Measurements from ENCODE around the gene RNF150. TPM values are rescaled to one million over a fixed set of nuclear protein-coding genes. Genes with fewer than 3 reads are reported as not detected.
"Not testable (repeated sequence)": the region's sequence is repeated elsewhere in the genome, so short reads cannot be mapped to it uniquely, and the experiment has no call there.

RNF150 gene
- polyA plus RNA-seq, 1 donor from 2014 or later = 15.3 TPM

- H3F3A ChIP-seq (ENCODE audit: insufficient read depth, low read length, poor library complexity, severe bottlenecking) = no peaks in the 10 kb centered on the region
- TF ChIP-seq EZH2 (IDR thresholded peaks at IDR 0.05; ENCODE audit: borderline replicate concordance, insufficient read depth, low read length, poor library complexity, severe bottlenecking) = no peak
- no peak for TF ChIP-seq CTCF (IDR thresholded peaks at IDR 0.05; ENCODE audit: poor library complexity, severe bottlenecking)
- no peak for TF ChIP-seq TAF1 (IDR thresholded peaks at IDR 0.05; ENCODE audit: low read depth)
- H2AFZ ChIP-seq (ENCODE audit: low read depth, low read length) = no peak overlapping the region
- no peak overlapping the region for H3K9ac ChIP-seq (ENCODE audit: low read length)
- H4K20me1 ChIP-seq (ENCODE audit: insufficient read depth) = no peaks in the 10 kb centered on the region
- H3K27me3 ChIP-seq (ENCODE audit: insufficient read depth, low read depth, low read length) = no peaks in the 10 kb centered on the region
- H3K27ac ChIP-seq (ENCODE audit: low read length) = no peak overlapping the region
- H3K4me3 ChIP-seq (ENCODE audit: low read length) = no peak overlapping the region
- H3K9me3 ChIP-seq (ENCODE audit: low read length) = no peaks in the 10 kb centered on the region
- no peak overlapping the region for H3K4me2 ChIP-seq (ENCODE audit: low read length)
- no peaks in the 10 kb centered on the region for H3K79me2 ChIP-seq (replicated peaks; ENCODE audit: insufficient read depth, low read length)
- no peaks in the 10 kb centered on the region for H3K9me2 ChIP-seq (ENCODE audit: insufficient read depth, low read length)
- H3K36me3 ChIP-seq (ENCODE audit: insufficient read depth, low read length) = no peaks in the 10 kb centered on the region
Observed at GRCh38 chr4:140813804-140814203, 319.5 kb downstream of the RNF150 start.

GRCh38 chr4:140812916-140813315, 320.4 kb downstream of the RNF150 start:
- no peak for TF ChIP-seq POLR2AphosphoS5 (IDR thresholded peaks at IDR 0.05)
- Histone ChIP-seq H3K27ac (ENCODE audit: low read length) (no peak overlapping the region), H3K4me2 (ENCODE audit: low read length) (no peak overlapping the region), H2AFZ (ENCODE audit: low read depth, low read length) (no peak overlapping the region), H3K9ac (ENCODE audit: low read length) (no peak overlapping the region), H3F3A (ENCODE audit: insufficient read depth, low read length, poor library complexity, severe bottlenecking) (no peaks in the 10 kb centered on the region), H4K20me1 (ENCODE audit: insufficient read depth) (no peaks in the 10 kb centered on the region), H3K79me2 (replicated peaks; ENCODE audit: insufficient read depth, low read length) (no peaks in the 10 kb centered on the region), H3K9me3 (ENCODE audit: low read length) (no peaks in the 10 kb centered on the region), H3K36me3 (ENCODE audit: insufficient read depth, low read length) (no peaks in the 10 kb centered on the region), H3K27me3 (ENCODE audit: insufficient read depth, low read depth, low read length) (no peaks in the 10 kb centered on the region), H3K9me2 (ENCODE audit: insufficient read depth, low read length) (no peaks in the 10 kb centered on the region), H3K4me3 (ENCODE audit: low read length) (no peak overlapping the region)

GRCh38 chr4:140811429-140811828, 321.8 kb downstream of the RNF150 start:
- Histone ChIP-seq H3K4me3 (ENCODE audit: low read length) (no peak overlapping the region), H3K4me2 (ENCODE audit: low read length) (no peak overlapping the region), H3K79me2 (replicated peaks; ENCODE audit: insufficient read depth, low read length) (no peaks in the 10 kb centered on the region), H3K27me3 (ENCODE audit: insufficient read depth, low read depth, low read length) (no peaks in the 10 kb centered on the region), H2AFZ (ENCODE audit: low read depth, low read length) (no peak overlapping the region), H3K9me3 (ENCODE audit: low read length) (no peaks in the 10 kb centered on the region), H3K36me3 (ENCODE audit: insufficient read depth, low read length) (no peaks in the 10 kb centered on the region), H3K9me2 (ENCODE audit: insufficient read depth, low read length) (no peaks in the 10 kb centered on the region), H4K20me1 (ENCODE audit: insufficient read depth) (no peaks in the 10 kb centered on the region), H3F3A (ENCODE audit: insufficient read depth, low read length, poor library complexity, severe bottlenecking) (no peaks in the 10 kb centered on the region), H3K9ac (ENCODE audit: low read length) (no peak overlapping the region), H3K27ac (ENCODE audit: low read length) (no peak overlapping the region)
- TF ChIP-seq REST (IDR thresholded peaks at IDR 0.05; ENCODE audit: borderline replicate concordance) (no peak), MXI1 (conservative IDR thresholded peaks at IDR 0.05; ENCODE audit: poor library complexity, severe bottlenecking) (no peak), TAF1 (IDR thresholded peaks at IDR 0.05; ENCODE audit: low read depth) (no peak), EP300 (conservative IDR thresholded peaks at IDR 0.05; ENCODE audit: poor library complexity, severe bottlenecking) (no peak), POLR2AphosphoS5 (IDR thresholded peaks at IDR 0.05) (no peak), SMC3 (conservative IDR thresholded peaks at IDR 0.05; ENCODE audit: poor library complexity) (no peak), CTCF (IDR thresholded peaks at IDR 0.05; ENCODE audit: poor library complexity, severe bottlenecking) (no peak), RAD21 (conservative IDR thresholded peaks at IDR 0.05) (no peak), EZH2 (IDR thresholded peaks at IDR 0.05; ENCODE audit: borderline replicate concordance, insufficient read depth, low read length, poor library complexity, severe bottlenecking) (no peak)

- not testable (repeated sequence) for H3K9ac ChIP-seq (ENCODE audit: low read length); H3K9me2 ChIP-seq (ENCODE audit: insufficient read depth, low read length); H4K20me1 ChIP-seq (ENCODE audit: insufficient read depth); H3K27ac ChIP-seq (ENCODE audit: low read length); H3F3A ChIP-seq (ENCODE audit: insufficient read depth, low read length, poor library complexity, severe bottlenecking); H3K9me3 ChIP-seq (ENCODE audit: low read length); H3K79me2 ChIP-seq (replicated peaks; ENCODE audit: insufficient read depth, low read length); H2AFZ ChIP-seq (ENCODE audit: low read depth, low read length); H3K36me3 ChIP-seq (ENCODE audit: insufficient read depth, low read length); H3K27me3 ChIP-seq (ENCODE audit: insufficient read depth, low read depth, low read length); H3K4me3 ChIP-seq (ENCODE audit: low read length); H3K4me2 ChIP-seq (ENCODE audit: low read length)
Observed at GRCh38 chr4:140810591-140811169, 322.6 kb downstream of the RNF150 start.

All from neural cell (in vitro differentiated cells).